OCI-LY7 (cell line): ENCODE data around the gene MAP1B. TPM values are rescaled to one million over a fixed set of nuclear protein-coding genes. Genes with fewer than 3 reads are reported as not detected.

Experiments used
- BruUV-seq: library from RNA; stranded (reverse); fragments of 400-500 nt; replicated peaks from 2 replicates; lab custom pipeline; 2021; lab: Mats Ljungman, UMichigan
- CTCF ChIA-PET: fragments of 300-600 bp; sonication (Branson Sonifier 250); formaldehyde crosslinking; loops from one replicate; lab custom pipeline; 2022; ENCODE audit warnings: antibody characterized with exemption; ENCODE audit not compliant: unreplicated experiment; lab: Charles Lee
- POLR2A ChIA-PET: fragments of 300-600 bp; sonication (Branson Sonifier 250); formaldehyde crosslinking; loops from one replicate; lab custom pipeline; 2022; ENCODE audit warnings: antibody characterized with exemption; lab: Charles Lee
- DNase-seq: peaks from one replicate; pipeline ENCODE4 v3.0.0-alpha.2; 2015; ENCODE audit warnings: low spot score
- H2AFZ ChIP-seq: fragments of 200-600 bp; sonication (generic), shearing (Covaris generic); 2 replicates; pipeline ENCODE4 v1.6.1; 2014; ENCODE audit warnings: mild to moderate bottlenecking, antibody characterized with exemption, low read length, moderate library complexity
- H3K27ac ChIP-seq: fragments of 200-600 bp; sonication (generic); 2 replicates; pipeline ENCODE4 v1.5.1; 2014; ENCODE audit warnings: mixed run types, low read depth, mild to moderate bottlenecking, moderate library complexity, low read length, inconsistent platforms; ENCODE audit not compliant: poor library complexity, severe bottlenecking
- H3K36me3 ChIP-seq: fragments of 200-600 bp; sonication (generic); 2 replicates; pipeline ENCODE4 v1.6.1; 2014; ENCODE audit warnings: mild to moderate bottlenecking, antibody characterized with exemption, low read length, moderate library complexity, mixed read lengths; ENCODE audit not compliant: insufficient read depth
- H3K4me1 ChIP-seq: fragments of 200-600 bp; sonication (generic); 2 replicates; pipeline ENCODE4 v1.5.1; 2014; ENCODE audit warnings: mild to moderate bottlenecking, low read length; ENCODE audit not compliant: insufficient read depth, poor library complexity, severe bottlenecking
- H3K4me2 ChIP-seq: fragments of 200-600 bp; sonication (generic); 2 replicates; pipeline ENCODE4 v1.6.1; 2014; ENCODE audit warnings: mild to moderate bottlenecking, low read length
- H3K4me3 ChIP-seq: fragments of 200-600 bp; sonication (generic); 2 replicates; pipeline ENCODE4 v1.5.1; 2014; ENCODE audit warnings: mild to moderate bottlenecking, low read depth, low read length; ENCODE audit not compliant: poor library complexity, severe bottlenecking
- H3K79me2 ChIP-seq: fragments of 200-600 bp; sonication (generic); 2 replicates; pipeline ENCODE4 v1.6.1; 2016; ENCODE audit warnings: low read depth, mild to moderate bottlenecking, low read length, moderate library complexity, mixed read lengths; ENCODE audit not compliant: insufficient read depth
- H3K9me2 ChIP-seq: fragments of 200-600 bp; sonication (generic); 2 replicates; pipeline ENCODE4 v1.6.1; 2016; ENCODE audit warnings: mild to moderate bottlenecking, low read length, mixed read lengths; ENCODE audit not compliant: insufficient read depth
- H3K9me3 ChIP-seq: fragments of 200-600 bp; sonication (generic); 2 replicates; pipeline ENCODE4 v1.6.1; 2014; ENCODE audit warnings: mild to moderate bottlenecking, mixed run types, low read length, mixed read lengths
- H4K20me1 ChIP-seq: fragments of 200-600 bp; sonication (generic); 2 replicates; pipeline ENCODE4 v1.6.1; 2014; ENCODE audit warnings: mild to moderate bottlenecking, antibody characterized with exemption, low read length, moderate library complexity, mixed read lengths; ENCODE audit not compliant: insufficient read depth
- CTCF ChIP-seq: fragments of 200-600 bp; sonication (generic); conservative IDR thresholded peaks from 2 replicates; pipeline ENCODE4 v1.5.1; 2014; ENCODE audit warnings: mild to moderate bottlenecking, antibody characterized with exemption, low read length, moderate library complexity, mixed read lengths
- EZH2phosphoT487 ChIP-seq: fragments of 200-600 bp; sonication (generic); IDR thresholded peaks from 2 replicates; pipeline ENCODE4 v1.6.1; 2018; ENCODE audit warnings: low read depth, borderline replicate concordance, mild to moderate bottlenecking, mixed run types, antibody characterized with exemption, low read length, moderate library complexity, mixed read lengths
- intact Hi-C: fragments of 100-400 bp; cut with micrococcal nuclease; formaldehyde crosslinking; loops from one replicate; pipeline ENCODE4 v1.10.0; 2022; ENCODE audit not compliant: unreplicated experiment
- total RNA-seq, 2 experiments: library from RNA; depleted of rRNA in 1 of 2; stranded (reverse); fragments of >200 nt in 1 of 2; shearing (Covaris generic) in 1 of 2; gene quantifications; 2 replicates each; pipeline ENCODE4 v1.2.3, GENCODE V29; 2014 to 2022

MAP1B gene
- total RNA-seq, 2 experiments from 2014 or later = not detected

- no peaks in the 10 kb centered on the region for H3K9me2 ChIP-seq
- no peaks in the 10 kb centered on the region for H3K79me2 ChIP-seq
- intact Hi-C loops = no loop called here
- H3K4me2 ChIP-seq = no peak overlapping the region
- H3K4me1 ChIP-seq = no peaks in the 10 kb centered on the region
- POLR2A ChIA-PET = no interaction called here
- CTCF ChIA-PET = no interaction called here
- no peak for TF ChIP-seq EZH2phosphoT487
- no peak for TF ChIP-seq CTCF
- DNase-seq = no peak
- H3K27ac ChIP-seq = no peak overlapping the region
- BruUV-seq = no TSS peak
- H3K36me3 ChIP-seq = no peaks in the 10 kb centered on the region
- H2AFZ ChIP-seq = no peak overlapping the region
- no peaks in the 10 kb centered on the region for H4K20me1 ChIP-seq
- H3K4me3 ChIP-seq = no peak overlapping the region
- H3K9me3 ChIP-seq = no peaks in the 10 kb centered on the region
These were observed 98.9 kb downstream of the MAP1B start for GRCh38 chr5:72206160-72206559.

- intact Hi-C loops = no loop called here
- Histone ChIP-seq H3K36me3 (no peaks in the 10 kb centered on the region), H3K9me3 (no peaks in the 10 kb centered on the region), H3K4me3 (no peak overlapping the region), H3K9me2 (no peaks in the 10 kb centered on the region), H2AFZ (no peak overlapping the region), H3K27ac (no peak overlapping the region), H4K20me1 (no peaks in the 10 kb centered on the region), H3K79me2 (no peaks in the 10 kb centered on the region), H3K4me1 (no peaks in the 10 kb centered on the region), H3K4me2 (no peak overlapping the region)
- ChIA-PET POLR2A (interaction anchor here (0.7 kb wide), 1 partner anchor 93 kb away, joined by 6 read pairs; no protein-coding TSS in a partner anchor), CTCF (no interaction called here)
- no peak for DNase-seq
- TF ChIP-seq EZH2phosphoT487 (no peak), CTCF (no peak)
- no TSS peak for BruUV-seq
These were observed 99.7 kb downstream of the MAP1B start for GRCh38 chr5:72206994-72207393.

GRCh38 chr5:72208324-72208926, 101.2 kb downstream of the MAP1B start:
- Histone ChIP-seq H3K79me2 (no peaks in the 10 kb centered on the region), H3K4me3 (no peak overlapping the region), H4K20me1 (no peaks in the 10 kb centered on the region), H3K4me1 (no peaks in the 10 kb centered on the region), H3K4me2 (no peak overlapping the region), H2AFZ (no peak overlapping the region), H3K9me2 (no peaks in the 10 kb centered on the region), H3K36me3 (no peaks in the 10 kb centered on the region), H3K27ac (no peak overlapping the region), H3K9me3 (no peaks in the 10 kb centered on the region)
- no peak for DNase-seq
- intact Hi-C loops = no loop called here
- ChIA-PET POLR2A (interaction anchor here (0.6 to 1.5 kb wide), 3 partner anchors 16 to 80 kb away, joined by 3 to 6 read pairs (median 3); no protein-coding TSS in a partner anchor), CTCF (no interaction called here)
- BruUV-seq = no TSS peak
- TF ChIP-seq CTCF (no peak), EZH2phosphoT487 (no peak)
